ENCODE measurements around the gene LNPEP. TPM values are rescaled to one million over a fixed set of nuclear protein-coding genes. Genes with fewer than 3 reads are reported as not detected.

LNPEP gene
- 53.3 and 62.1 TPM in 2 replicates for total RNA-seq

GRCh38 chr5:96935559-96936430, at the start of gene LNPEP:
Gene LNPEP (plus strand): TSS chr5:96936080. CDS start chr5:96936156, 76 bp downstream.

Small RNA genes within 50 kb of the gene (small RNA-seq; reads per million reads assigned to genes)
- gene RF00019, result not detected

Other genes starting within 250 kb of the LNPEP start
- 37.2 and 54.6 TPM in 2 replicates for gene ERAP1, start 128.1 kb upstream of the LNPEP start, total RNA-seq
- 94.0 and 129 TPM in 2 replicates for gene ERAP2, start 59.6 kb upstream of the LNPEP start, total RNA-seq
- gene LIX1, start 206.5 kb downstream of the LNPEP start, total RNA-seq, result not detected in 2 replicates
- 28.6 and 47.1 TPM in 2 replicates for gene RIOK2, start 247.2 kb downstream of the LNPEP start, total RNA-seq

Measured in thoracic aorta endothelial cell (primary cell).